Measurements from ENCODE around the gene SLC38A5.

SLC38A5 gene

GRCh38 chrX:48493890-48494364 is 23.9 kb upstream of the SLC38A5 start:
- in situ Hi-C loops (cut with MboI; ENCODE audit: low pct_unique_long_range_greater_than_20kb, low sequenced_read_pairs): no loop called here
- peak; percentile 48 for DNase-seq

- DNase-seq: peak; percentile 36
- in situ Hi-C loops (cut with MboI; ENCODE audit: low pct_unique_long_range_greater_than_20kb, low sequenced_read_pairs): no loop called here
These were observed 22.3 kb upstream of the SLC38A5 start for GRCh38 chrX:48492293-48492910.

- DNase-seq: no peak
- in situ Hi-C loops (cut with MboI; ENCODE audit: low pct_unique_long_range_greater_than_20kb, low sequenced_read_pairs): no loop called here
These were observed 21.7 kb upstream of the SLC38A5 start for GRCh38 chrX:48491809-48492208.

- DNase-seq: no peak
- in situ Hi-C loops (cut with MboI; ENCODE audit: low pct_unique_long_range_greater_than_20kb, low sequenced_read_pairs): no loop called here
These were observed 20.6 kb upstream of the SLC38A5 start for GRCh38 chrX:48490661-48491060.

- in situ Hi-C loops (cut with MboI; ENCODE audit: low pct_unique_long_range_greater_than_20kb, low sequenced_read_pairs): no loop called here
These were observed 19.8 kb upstream of the SLC38A5 start for GRCh38 chrX:48489892-48490291.

GRCh38 chrX:48489296-48489695 is 19.2 kb upstream of the SLC38A5 start:
- in situ Hi-C loops (cut with MboI; ENCODE audit: low pct_unique_long_range_greater_than_20kb, low sequenced_read_pairs): no loop called here
- DNase-seq: no peak

More at GRCh38 chrX:48489892-48490291, 19.8 kb upstream of the SLC38A5 start:
- no peak for DNase-seq

GRCh38 chrX:48488034-48488433 is 18.0 kb upstream of the SLC38A5 start:
- no peak for DNase-seq
- in situ Hi-C loops (cut with MboI; ENCODE audit: low pct_unique_long_range_greater_than_20kb, low sequenced_read_pairs): no loop called here

GRCh38 chrX:48487362-48487798 is 17.3 kb upstream of the SLC38A5 start:
- in situ Hi-C loops (cut with MboI; ENCODE audit: low pct_unique_long_range_greater_than_20kb, low sequenced_read_pairs): no loop called here

GRCh38 chrX:48482526-48482925 is 12.5 kb upstream of the SLC38A5 start:
- in situ Hi-C loops (cut with MboI; ENCODE audit: low pct_unique_long_range_greater_than_20kb, low sequenced_read_pairs): no loop called here
- no peak for DNase-seq

More at GRCh38 chrX:48487362-48487798, 17.3 kb upstream of the SLC38A5 start:
- DNase-seq: no peak

GRCh38 chrX:48480583-48480982 is 10.5 kb upstream of the SLC38A5 start:
- no peak for DNase-seq
- in situ Hi-C loops (cut with MboI; ENCODE audit: low pct_unique_long_range_greater_than_20kb, low sequenced_read_pairs): no loop called here

GRCh38 chrX:48480142-48480541 is 10.1 kb upstream of the SLC38A5 start:
- DNase-seq: no peak
- in situ Hi-C loops (cut with MboI; ENCODE audit: low pct_unique_long_range_greater_than_20kb, low sequenced_read_pairs): no loop called here

GRCh38 chrX:48478806-48479205 is 8.7 kb upstream of the SLC38A5 start:
- DNase-seq: no peak
- in situ Hi-C loops (cut with MboI; ENCODE audit: low pct_unique_long_range_greater_than_20kb, low sequenced_read_pairs): no loop called here

GRCh38 chrX:48477960-48478755 is 8.1 kb upstream of the SLC38A5 start:
- in situ Hi-C loops (cut with MboI; ENCODE audit: low pct_unique_long_range_greater_than_20kb, low sequenced_read_pairs): no loop called here
- no peak for DNase-seq

- DNase-seq: no peak
These were observed 6.9 kb upstream of the SLC38A5 start for GRCh38 chrX:48476919-48477318.

GRCh38 chrX:48475774-48476577 is 5.9 kb upstream of the SLC38A5 start, which contains the start of gene FTSJ1:
FTSJ1 (plus strand) TSS chrX:48476199; CDS start chrX:48478048, 1,849 bp downstream.
- DNase-seq: peak; percentile 98
- in situ Hi-C loops (cut with MboI; ENCODE audit: low pct_unique_long_range_greater_than_20kb, low sequenced_read_pairs): no loop called here

More at GRCh38 chrX:48476919-48477318, 6.9 kb upstream of the SLC38A5 start:
- in situ Hi-C loops (cut with MboI; ENCODE audit: low pct_unique_long_range_greater_than_20kb, low sequenced_read_pairs): no loop called here

- DNase-seq: no peak
- in situ Hi-C loops (cut with MboI; ENCODE audit: low pct_unique_long_range_greater_than_20kb, low sequenced_read_pairs): no loop called here
These were observed 5.2 kb upstream of the SLC38A5 start for GRCh38 chrX:48475296-48475695.

- in situ Hi-C loops (cut with MboI; ENCODE audit: low pct_unique_long_range_greater_than_20kb, low sequenced_read_pairs): no loop called here
- no peak for DNase-seq
These were observed 4.5 kb upstream of the SLC38A5 start for GRCh38 chrX:48474581-48474980.

- peak; percentile 66 for DNase-seq
- in situ Hi-C loops (cut with MboI; ENCODE audit: low pct_unique_long_range_greater_than_20kb, low sequenced_read_pairs): no loop called here
These were observed 4.1 kb upstream of the SLC38A5 start for GRCh38 chrX:48474127-48474526.

- in situ Hi-C loops (cut with MboI; ENCODE audit: low pct_unique_long_range_greater_than_20kb, low sequenced_read_pairs): no loop called here
- DNase-seq: no peak
These were observed 3.6 kb upstream of the SLC38A5 start for GRCh38 chrX:48473704-48473990.
